HepG2 (cell line): Measurements from ENCODE around the gene LRRC15. TPM values are rescaled to one million over a fixed set of nuclear protein-coding genes. Genes with fewer than 3 reads are reported as not detected.

Source experiments
- ATAC-seq: fragments of 200-7000 bp; cut with Tn5 transposase; 3 replicates; pipeline ENCODE4 v1.9.1; 2020; ENCODE audit warnings: mild to moderate bottlenecking, moderate library complexity
- BruUV-seq: library from RNA; stranded (reverse); fragments of 400-500 nt; replicated peaks from 2 replicates; lab custom pipeline; 2021; lab: Mats Ljungman, UMichigan
- CTCF ChIA-PET: fragments of 300-600 bp; formaldehyde crosslinking; extraction: SDS; loops from one replicate; lab custom pipeline; 2021; ENCODE audit warnings: low total read pairs, inconsistent platforms, low intra/inter-chr PET ratio; lab: Yijun Ruan, JAX
- POLR2A ChIA-PET: fragments of 350-600 bp; sonication (Branson Sonifier 250); formaldehyde crosslinking; loops from one replicate; lab custom pipeline; 2020; ENCODE audit warnings: antibody characterized with exemption, inconsistent platforms; lab: Yijun Ruan, JAX
- DNase-seq: peaks from one replicate; pipeline ENCODE4 v3.0.0-alpha.2; 2015; ENCODE audit warnings: low spot score
- FAIRE-seq: peaks from 3 replicates; lab custom pipeline; 2011; peaks lifted over from hg19 to GRCh38; lab: Jason Lieb, UNC
- H2AFZ ChIP-seq: one replicate; pipeline ENCODE4 v1.6.1; 2011; ENCODE audit warnings: low read length, inconsistent platforms
- H3K27ac ChIP-seq: fragments of 300-600 bp; 3 replicates; pipeline ENCODE4 v1.8.0; 2011; ENCODE audit warnings: mixed run types, mild to moderate bottlenecking, mixed read lengths, low read length, inconsistent platforms; ENCODE audit not compliant: insufficient read depth; ENCODE audit errors: extremely low read length
- H3K27me3 ChIP-seq, 2 experiments: fragments of 200-600 bp in 1 of 2; 2 replicates in 1 of 2; 3 replicates in 1 of 2; pipeline versions ENCODE4 v1.6.0 to v1.8.0; 2011; ENCODE audit warnings: low read length in 2 of 2, mild to moderate bottlenecking in 2 of 2, moderate library complexity in 2 of 2, inconsistent platforms in 1 of 2; ENCODE audit not compliant: insufficient read depth in 2 of 2, control insufficient read depth in 1 of 2
- H3K36me3 ChIP-seq, 2 experiments: fragments of 200-600 bp in 1 of 2; replicated peaks in 1 of 2; 2 replicates in 1 of 2; 3 replicates in 1 of 2; pipeline versions ENCODE4 v1.5.1 to v1.8.0; 2011; ENCODE audit warnings: low read length in 2 of 2, inconsistent platforms in 1 of 2; ENCODE audit not compliant: insufficient read depth in 2 of 2, control insufficient read depth in 1 of 2
- H3K4me1 ChIP-seq: 2 replicates; pipeline ENCODE4 v1.5.1; 2012; ENCODE audit warnings: low read length, inconsistent platforms; ENCODE audit not compliant: insufficient read depth
- H3K4me2 ChIP-seq: 2 replicates; pipeline ENCODE4 v1.6.0; 2011; ENCODE audit warnings: low read depth, low read length, inconsistent platforms
- H3K4me3 ChIP-seq, 3 experiments: fragments of 200-600 bp in 1 of 3; sonication (generic), shearing (Covaris generic) in 1 of 3; replicated peaks in 1 of 3; 2 replicates each; pipeline ENCODE4 v1.5.1; 2011 to 2016; ENCODE audit warnings: low read length in 3 of 3, inconsistent platforms in 2 of 3, low read depth in 2 of 3, mild to moderate bottlenecking in 2 of 3, control low read depth in 1 of 3, mixed read lengths in 1 of 3; ENCODE audit not compliant: insufficient read depth in 1 of 3
- H3K79me2 ChIP-seq: one replicate; pipeline ENCODE4 v1.6.1; 2011; ENCODE audit warnings: low read length, inconsistent platforms; ENCODE audit not compliant: insufficient read depth
- H3K9ac ChIP-seq: 2 replicates; pipeline ENCODE4 v1.6.0; 2011; ENCODE audit warnings: mild to moderate bottlenecking, low read depth, low read length, inconsistent platforms; ENCODE audit not compliant: insufficient read depth
- H3K9me3 ChIP-seq: 2 replicates; pipeline ENCODE4 v1.5.1; 2012; ENCODE audit warnings: mild to moderate bottlenecking, low read length
- H4K20me1 ChIP-seq: 2 replicates; pipeline ENCODE4 v1.6.0; 2011; ENCODE audit warnings: inconsistent platforms, mild to moderate bottlenecking, low read length, moderate library complexity; ENCODE audit not compliant: insufficient read depth
- CENPBD1 ChIP-seq: sonication (generic); formaldehyde crosslinking; IDR thresholded peaks from 2 replicates; pipeline ENCODE4 v1.8.0; 2022; ENCODE audit warnings: missing genetic modification reagents, low read depth, mild to moderate bottlenecking, borderline replicate concordance
- ELF4 ChIP-seq: sonication (generic); formaldehyde crosslinking; IDR thresholded peaks from 2 replicates; pipeline ENCODE4 v1.5.0; 2020; ENCODE audit warnings: missing genetic modification reagents, mild to moderate bottlenecking, moderate library complexity, borderline replicate concordance
- JUN ChIP-seq: sonication (generic); formaldehyde crosslinking; IDR thresholded peaks from 2 replicates; pipeline ENCODE4 v1.4.0; 2020; ENCODE audit warnings: mild to moderate bottlenecking, missing genetic modification reagents
- KDM5A ChIP-seq: fragments of 200-600 bp; sonication (generic); IDR thresholded peaks from 2 replicates; pipeline ENCODE4 v1.7.0; 2018; ENCODE audit warnings: antibody characterized with exemption, mild to moderate bottlenecking, low read length, borderline replicate concordance
- LBX2 ChIP-seq: sonication (generic); formaldehyde crosslinking; IDR thresholded peaks from 2 replicates; pipeline ENCODE4 v1.5.0; 2020; ENCODE audit warnings: missing genetic modification reagents, mild to moderate bottlenecking, borderline replicate concordance
- NR1H2 ChIP-seq: sonication (generic); formaldehyde crosslinking; IDR thresholded peaks from 2 replicates; pipeline ENCODE4 v1.8.1; 2022; ENCODE audit warnings: low read depth, missing genetic modification reagents, borderline replicate concordance
- SNAPC5 ChIP-seq: sonication (generic); formaldehyde crosslinking; IDR thresholded peaks from 2 replicates; pipeline ENCODE4 v1.8.1; 2023; ENCODE audit warnings: mild to moderate bottlenecking, missing genetic modification reagents, borderline replicate concordance
- ZNF30 ChIP-seq: sonication (generic); formaldehyde crosslinking; IDR thresholded peaks from 2 replicates; pipeline ENCODE4 v1.5.0; 2020; ENCODE audit warnings: mild to moderate bottlenecking, missing genetic modification reagents
- ZNF333 ChIP-seq: sonication (generic); formaldehyde crosslinking; IDR thresholded peaks from 2 replicates; pipeline ENCODE4 v1.4.0; 2020; ENCODE audit warnings: mild to moderate bottlenecking, missing genetic modification reagents, borderline replicate concordance
- ZNF775 ChIP-seq: sonication (generic); formaldehyde crosslinking; IDR thresholded peaks from 2 replicates; pipeline ENCODE4 v1.4.0; 2020; ENCODE audit warnings: missing genetic modification reagents, mild to moderate bottlenecking, moderate library complexity, borderline replicate concordance
- ZSCAN21 ChIP-seq: sonication (generic); formaldehyde crosslinking; IDR thresholded peaks from 2 replicates; pipeline ENCODE4 v1.8.0; 2022; ENCODE audit warnings: mild to moderate bottlenecking, missing genetic modification reagents, moderate library complexity, borderline replicate concordance
- WGBS: methylation state at CpG from one replicate; pipeline ENCODE4 v1.1.6; 2017; ENCODE audit warnings: low lambda C conversion rate; 5-methylcytosine and 5-hydroxymethylcytosine counted together
- in situ Hi-C: cut with HindIII; loops from 2 replicates; pipeline ENCODE4 v1.10.0; 2017; ENCODE audit warnings: low pct_unique_long_range_greater_than_20kb; ENCODE audit not compliant: extremely low pct_ligation_motif_present
- intact Hi-C: fragments of 100-400 bp; cut with micrococcal nuclease; formaldehyde crosslinking; loops from one replicate; pipeline ENCODE4 v1.10.0; 2022; ENCODE audit not compliant: unreplicated experiment
- polyA plus RNA-seq, 8 experiments: library from polyadenylated mRNA; depleted of rRNA in 3 of 8; stranded (reverse) in 7 of 8; unstranded in 1 of 8; fragments of >200 nt; fragmentation: Illumina TruSeq in 4 of 8; extraction: Trizol in 4 of 8; gene quantifications; 2 replicates each; pipeline versions ENCODE4 v1.2.1 to v1.2.3, GENCODE V29; 2011 to 2016; ENCODE audit warnings: low read depth in 4 of 8, missing spikeins in 1 of 8, mixed read lengths in 1 of 8; ENCODE audit not compliant: insufficient read depth in 1 of 8
- total RNA-seq, 5 experiments: library from RNA; depleted of rRNA; stranded (reverse); fragments of >200 nt; fragmentation: Illumina TruSeq; extraction: Trizol; gene quantifications; 2 replicates each; pipeline ENCODE4 v1.2.3, GENCODE V29; 2016; ENCODE audit warnings: low read depth in 1 of 5
- TF ChIP-seq, protein P1 (sequence below): IDR thresholded peaks from 2 replicates; pipeline ENCODE4 v1.6.1; 2016; ENCODE audit warnings: mild to moderate bottlenecking, missing biosample characterization, missing genetic modification reagents

LRRC15 gene
- total and polyA plus RNA-seq, 2 of the 13 experiments (the other 11 are each of a cell fraction or from before 2014, with no cell fraction given) = not detected

DNA sequence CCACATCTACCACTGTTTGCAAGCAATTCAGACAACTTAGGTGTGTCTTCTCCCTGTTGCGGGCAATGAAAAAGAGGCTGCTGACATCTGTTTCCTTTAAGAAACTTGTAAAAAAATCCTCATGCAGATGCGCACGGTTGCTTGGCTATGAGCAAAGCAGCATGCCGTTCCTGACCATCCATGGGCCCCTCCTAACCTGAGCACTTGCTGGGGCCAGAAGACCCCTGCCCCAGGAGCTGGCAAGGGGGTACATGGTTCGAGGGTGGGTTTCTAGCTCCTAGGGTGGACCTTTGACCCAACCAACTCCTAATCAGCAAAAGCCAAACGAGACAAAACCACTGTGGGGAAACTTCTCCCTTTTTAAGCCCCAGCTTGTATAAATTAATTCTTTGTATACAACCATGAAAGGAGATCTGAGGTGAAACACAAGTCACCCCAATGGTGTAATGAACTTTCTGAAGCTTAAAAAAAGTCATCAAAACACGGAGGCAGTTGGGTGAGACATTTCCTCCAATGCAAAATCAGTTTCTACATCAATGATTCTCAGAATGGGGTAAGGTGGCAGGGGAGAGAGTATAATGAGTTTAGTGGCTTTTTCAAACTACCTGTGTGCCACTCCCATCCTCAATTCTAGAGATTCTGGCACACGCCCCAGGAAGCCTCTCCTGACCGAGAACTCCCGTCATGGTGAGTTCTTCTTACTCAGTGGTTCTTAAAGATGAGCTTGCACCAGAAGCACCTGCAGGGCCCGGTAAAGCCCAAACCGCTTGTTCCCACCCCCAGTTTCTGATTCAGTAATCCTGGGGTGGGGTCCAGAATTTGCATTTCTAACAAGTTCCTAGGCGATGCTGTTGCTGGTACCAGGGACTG is 62.5 kb downstream of the LRRC15 start (continued):
- TF ChIP-seq ZSCAN21 (CRISPR knock-in tag) (no peak), NR1H2 (CRISPR knock-in tag) (no peak), JUN (CRISPR knock-in tag) (no peak), SNAPC5 (CRISPR knock-in tag) (no peak), ZNF333 (CRISPR knock-in tag) (no peak), ZNF30 (no peak), LBX2 (CRISPR knock-in tag) (no peak)

GRCh38 chr3:194306109-194306686 is 63.3 kb downstream of the LRRC15 start:
- FAIRE-seq = no peak
- CTCF ChIA-PET = no interaction called here
- H3K4me2 ChIP-seq = no peak overlapping the region
- WGBS = 57% methylated on average over 5 of the region's 11 CpGs
- H3K4me3 ChIP-seq = no peak overlapping the region
- DNase-seq = no peak
- H2AFZ ChIP-seq = no peak overlapping the region
- no peaks in the 10 kb centered on the region for H4K20me1 ChIP-seq
- TF ChIP-seq KDM5A = no peak
- TF ChIP-seq, protein P1, sequence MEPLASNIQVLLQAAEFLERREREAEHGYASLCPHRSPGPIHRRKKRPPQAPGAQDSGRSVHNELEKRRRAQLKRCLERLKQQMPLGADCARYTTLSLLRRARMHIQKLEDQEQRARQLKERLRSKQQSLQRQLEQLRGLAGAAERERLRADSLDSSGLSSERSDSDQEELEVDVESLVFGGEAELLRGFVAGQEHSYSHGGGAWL = no peak
- TF ChIP-seq ELF4 (CRISPR knock-in tag) = no peak
- no peak for TF ChIP-seq ZNF775
- TF ChIP-seq CENPBD1 (CRISPR knock-in tag) = no peak
- POLR2A ChIA-PET = no interaction called here
- in situ Hi-C loops (loop anchor here (25.0 kb wide), 1 partner anchor 644 kb away; no protein-coding TSS in a partner anchor), intact Hi-C loops (no loop called here)
- no TSS peak for BruUV-seq
- H3K27ac ChIP-seq = no peak overlapping the region
- peaks cover 12% of the 10 kb centered on the region for H3K4me1 ChIP-seq
- no peaks in the 10 kb centered on the region for H3K36me3 ChIP-seq
- H3K27me3 ChIP-seq = peaks cover 8 to 62% of the 10 kb centered on the region in 2 experiments; a peak in 3 of 5 replicates
- H3K9ac ChIP-seq = no peak overlapping the region
- H3K9me3 ChIP-seq = no peaks in the 10 kb centered on the region
- no peak; the same call in 2 of the 3 replicates for ATAC-seq
- no peaks in the 10 kb centered on the region for H3K79me2 ChIP-seq
